NT2/D1 (cell line): ENCODE data around the gene CD300LD.

ENCODE experiments used
- SUZ12 ChIP-seq: IDR thresholded peaks from 2 replicates; pipeline ENCODE4 v1.6.1; 2011; ENCODE audit not compliant: insufficient read length, insufficient read depth; ENCODE audit errors: extremely low read depth
- YY1 ChIP-seq: IDR thresholded peaks from 2 replicates; pipeline ENCODE4 v1.6.1; 2011; ENCODE audit not compliant: insufficient read length, insufficient read depth
- ZNF274 ChIP-seq: IDR thresholded peaks from 2 replicates; pipeline ENCODE4 v1.6.1; 2011; ENCODE audit warnings: mild to moderate bottlenecking, low read depth, low read length

DNA sequence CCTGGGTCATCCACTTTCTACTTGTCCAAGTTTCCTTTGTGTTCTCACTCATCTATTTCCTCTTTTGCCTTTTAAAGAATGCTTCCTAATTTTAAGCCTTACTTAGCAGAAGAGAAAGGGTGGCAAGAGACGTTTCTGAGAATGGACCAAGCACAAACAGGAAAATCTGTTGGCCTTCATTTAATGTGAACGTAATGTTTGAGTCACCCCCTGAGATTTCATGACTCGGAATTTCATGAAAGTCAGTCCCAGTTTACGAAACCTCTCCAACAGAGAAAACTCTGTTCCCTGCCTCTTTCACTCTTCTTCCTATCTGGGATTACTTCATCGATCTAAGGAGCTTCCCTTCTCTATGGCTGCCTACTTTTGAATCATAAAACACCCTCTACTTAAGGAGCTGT is 31.6 kb upstream of the CD300LD start, which contains the start of gene CD300E:
- no peak for TF ChIP-seq YY1
- TF ChIP-seq ZNF274: no peak
- no peak for TF ChIP-seq SUZ12
